Keratinocyte (primary cell): Measurements from ENCODE around the gene CLDN14. TPM values are rescaled to one million over a fixed set of nuclear protein-coding genes. Genes with fewer than 3 reads are reported as not detected.

Experiments
- DNase-seq: peaks from one replicate; pipeline ENCODE4 v3.0.0-alpha.2; 2011; ENCODE audit warnings: low read depth, missing footprints, low spot score
- FAIRE-seq: peaks from 2 replicates; lab custom pipeline; 2011; peaks lifted over from hg19 to GRCh38; lab: Jason Lieb, UNC
- H2AFZ ChIP-seq: 2 replicates; pipeline ENCODE4 v1.6.0; 2012; ENCODE audit warnings: low read length, control low read depth, inconsistent platforms; ENCODE audit not compliant: control insufficient read depth
- H3K27ac ChIP-seq: 2 replicates; pipeline ENCODE4 v1.5.1; 2011; ENCODE audit warnings: low read length; ENCODE audit not compliant: control insufficient read depth, insufficient read depth
- H3K27me3 ChIP-seq: 3 replicates; pipeline ENCODE4 v1.6.0; 2011; ENCODE audit warnings: low read length; ENCODE audit not compliant: control insufficient read depth, insufficient read depth; ENCODE audit errors: extremely low read depth
- H3K36me3 ChIP-seq, 2 experiments: 2 replicates in 1 of 2; 3 replicates in 1 of 2; pipeline ENCODE4 v1.5.1; 2011; ENCODE audit warnings: low read length in 2 of 2, mild to moderate bottlenecking in 1 of 2; ENCODE audit not compliant: control insufficient read depth in 2 of 2, insufficient read depth in 2 of 2; ENCODE audit errors: extremely low read depth in 1 of 2
- H3K4me1 ChIP-seq: 3 replicates; pipeline ENCODE4 v1.5.1; 2011; ENCODE audit warnings: low read length; ENCODE audit not compliant: control insufficient read depth, insufficient read depth; ENCODE audit errors: extremely low read depth
- H3K4me2 ChIP-seq: 3 replicates; pipeline ENCODE4 v1.6.0; 2011; ENCODE audit warnings: low read depth, low read length; ENCODE audit not compliant: control insufficient read depth, insufficient read depth; ENCODE audit errors: extremely low read depth
- H3K4me3 ChIP-seq, 3 experiments: fragments of 200-600 bp in 1 of 3; sonication (generic) in 1 of 3; 2 replicates in 2 of 3; 3 replicates in 1 of 3; pipeline ENCODE4 v1.5.1; 2011 to 2016; ENCODE audit warnings: low read length in 3 of 3, mild to moderate bottlenecking in 3 of 3, control low read depth in 2 of 3, inconsistent platforms in 1 of 3, low read depth in 1 of 3, mixed read lengths in 1 of 3, mixed run types in 1 of 3, moderate library complexity in 1 of 3; ENCODE audit not compliant: control insufficient read depth in 2 of 3, insufficient read depth in 2 of 3; ENCODE audit errors: extremely low read depth in 1 of 3
- H3K79me2 ChIP-seq: 2 replicates; pipeline ENCODE4 v1.6.0; 2012; ENCODE audit warnings: low read length; ENCODE audit not compliant: control insufficient read depth, insufficient read depth
- H3K9ac ChIP-seq: 3 replicates; pipeline ENCODE4 v1.6.0; 2011; ENCODE audit warnings: low read length; ENCODE audit not compliant: control insufficient read depth, insufficient read depth; ENCODE audit errors: extremely low read depth
- H3K9me1 ChIP-seq: 3 replicates; pipeline ENCODE4 v1.6.0; 2011; ENCODE audit warnings: low read length; ENCODE audit not compliant: control insufficient read depth, insufficient read depth; ENCODE audit errors: extremely low read depth
- H3K9me3 ChIP-seq: 2 replicates; pipeline ENCODE4 v1.5.1; 2012; ENCODE audit warnings: low read depth, low read length; ENCODE audit not compliant: control insufficient read depth
- H4K20me1 ChIP-seq: 3 replicates; pipeline ENCODE4 v1.6.0; 2011; ENCODE audit warnings: low read length; ENCODE audit not compliant: control insufficient read depth, insufficient read depth; ENCODE audit errors: extremely low read depth
- EZH2 ChIP-seq: IDR thresholded peaks from one replicate; pipeline ENCODE4 v1.6.1; 2012; ENCODE audit warnings: inconsistent platforms, mild to moderate bottlenecking, low read length, moderate library complexity
- dilution Hi-C: fragments of 300-500 bp; cut with MboI; formaldehyde crosslinking; loops from one replicate; pipeline ENCODE4 v1.7.0; 2020; ENCODE audit warnings: low sequenced_read_pairs; ENCODE audit not compliant: extremely low pct_ligation_motif_present
- polyA plus RNA-seq, 5 experiments: library from polyadenylated mRNA; depleted of rRNA in 3 of 5; stranded (reverse) in 3 of 5; stranded (forward) in 1 of 5; unstranded in 1 of 5; fragments of >200 nt; gene quantifications; 1 replicate in 1 of 5; 2 replicates in 3 of 5; 3 replicates in 1 of 5; pipeline versions ENCODE4 v1.2.1 to v1.2.3, GENCODE V29; 2011 to 2012; ENCODE audit warnings: missing spikeins in 2 of 5, low read depth in 1 of 5, low replicate concordance in 1 of 5
- TF ChIP-seq, protein P1 (sequence below), 3 experiments: IDR thresholded peaks in 1 of 3; conservative IDR thresholded peaks in 1 of 3; optimal IDR thresholded peaks in 1 of 3; 2 replicates in 2 of 3; 3 replicates in 1 of 3; pipeline versions ENCODE3 to v1.5.1; 2011; ENCODE audit warnings: low read length in 3 of 3, mild to moderate bottlenecking in 3 of 3, moderate library complexity in 2 of 3, control low read depth in 1 of 3, inconsistent platforms in 1 of 3; ENCODE audit not compliant: insufficient read depth in 2 of 3; ENCODE audit errors: extremely low read depth in 1 of 3

The CLDN14 gene
- polyA plus RNA-seq, 1 donor (not counting 4 experiments of a cell fraction or from before 2014, with no cell fraction given), result not detected

DNA sequence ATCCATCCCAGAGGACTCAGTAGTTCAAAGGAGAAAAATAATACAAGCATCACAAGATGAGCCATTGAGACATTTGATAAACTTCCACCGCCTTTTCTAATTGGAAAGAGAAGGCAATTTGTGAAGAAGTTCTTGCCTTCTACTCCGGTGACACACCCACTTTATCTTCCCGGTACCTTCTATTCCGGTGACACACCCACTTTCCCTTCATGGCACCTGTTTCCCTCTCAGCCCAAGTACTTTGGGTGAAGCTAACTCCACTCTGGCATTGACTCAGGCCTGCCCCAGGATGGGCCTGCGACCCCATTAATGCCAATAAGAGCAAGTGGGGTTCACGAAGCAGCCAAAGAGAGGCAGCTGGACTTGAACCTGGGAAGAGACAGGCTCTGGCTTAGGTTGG is 38.2 kb downstream of the CLDN14 start:
- Histone ChIP-seq H2AFZ (no peak overlapping the region), H3K4me2 (no peak overlapping the region), H3K36me3 (no peaks in the 10 kb centered on the region), H3K9ac (no peak overlapping the region), H3K4me1 (peaks cover 11% of the 10 kb centered on the region), H3K9me1 (no peaks in the 10 kb centered on the region), H3K27ac (no peak overlapping the region), H3K4me3 (no peak overlapping the region), H3K9me3 (no peaks in the 10 kb centered on the region), H3K27me3 (no peaks in the 10 kb centered on the region), H4K20me1 (no peaks in the 10 kb centered on the region), H3K79me2 (no peaks in the 10 kb centered on the region)
- no peak for FAIRE-seq
- TF ChIP-seq, protein P1, sequence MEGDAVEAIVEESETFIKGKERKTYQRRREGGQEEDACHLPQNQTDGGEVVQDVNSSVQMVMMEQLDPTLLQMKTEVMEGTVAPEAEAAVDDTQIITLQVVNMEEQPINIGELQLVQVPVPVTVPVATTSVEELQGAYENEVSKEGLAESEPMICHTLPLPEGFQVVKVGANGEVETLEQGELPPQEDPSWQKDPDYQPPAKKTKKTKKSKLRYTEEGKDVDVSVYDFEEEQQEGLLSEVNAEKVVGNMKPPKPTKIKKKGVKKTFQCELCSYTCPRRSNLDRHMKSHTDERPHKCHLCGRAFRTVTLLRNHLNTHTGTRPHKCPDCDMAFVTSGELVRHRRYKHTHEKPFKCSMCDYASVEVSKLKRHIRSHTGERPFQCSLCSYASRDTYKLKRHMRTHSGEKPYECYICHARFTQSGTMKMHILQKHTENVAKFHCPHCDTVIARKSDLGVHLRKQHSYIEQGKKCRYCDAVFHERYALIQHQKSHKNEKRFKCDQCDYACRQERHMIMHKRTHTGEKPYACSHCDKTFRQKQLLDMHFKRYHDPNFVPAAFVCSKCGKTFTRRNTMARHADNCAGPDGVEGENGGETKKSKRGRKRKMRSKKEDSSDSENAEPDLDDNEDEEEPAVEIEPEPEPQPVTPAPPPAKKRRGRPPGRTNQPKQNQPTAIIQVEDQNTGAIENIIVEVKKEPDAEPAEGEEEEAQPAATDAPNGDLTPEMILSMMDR (optimal IDR thresholded peaks at IDR 0.05 in 1 of 3, IDR thresholded peaks at IDR 0.05 in 1 of 3, conservative IDR thresholded peaks at IDR 0.05 in 1 of 3; ENCODE audit: extremely low read depth in 1 of 3, insufficient read depth in 2 of 3, low read length in 3 of 3), result no peak
- TF ChIP-seq EZH2, result no peak
- dilution Hi-C loops, result no loop called here
- DNase-seq, result no peak

DNA sequence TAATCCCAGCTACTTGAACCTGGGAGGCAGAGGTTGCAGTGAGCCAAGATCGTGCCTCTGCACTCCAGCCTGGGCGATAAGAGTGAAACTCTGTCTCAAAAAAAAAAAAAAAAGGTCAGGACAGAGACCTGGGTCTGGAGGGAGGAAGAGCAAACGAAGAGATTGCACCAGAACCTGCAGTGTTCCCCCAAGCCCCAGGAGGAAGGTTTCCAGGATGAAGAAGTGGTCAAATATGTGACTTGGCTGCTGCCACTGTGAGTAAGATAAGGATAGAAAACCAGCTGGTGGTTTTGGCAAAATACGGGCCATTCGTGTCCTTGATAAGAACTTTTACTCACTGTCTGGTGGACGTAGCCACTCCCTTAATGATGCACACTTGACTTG is 42.2 kb downstream of the CLDN14 start:
- DNase-seq (no peak), FAIRE-seq (no peak)
- Histone ChIP-seq H3K27ac (no peak overlapping the region), H3K4me1 (peaks cover 27% of the 10 kb centered on the region), H2AFZ (no peak overlapping the region), H3K79me2 (no peaks in the 10 kb centered on the region), H3K36me3 (no peaks in the 10 kb centered on the region), H3K27me3 (no peaks in the 10 kb centered on the region), H3K9me1 (no peaks in the 10 kb centered on the region), H3K4me2 (peak overlapping the region; percentile 46), H4K20me1 (no peaks in the 10 kb centered on the region), H3K9me3 (no peaks in the 10 kb centered on the region), H3K4me3 (no peak overlapping the region), H3K9ac (no peak overlapping the region)
- TF ChIP-seq, protein P1 (optimal IDR thresholded peaks at IDR 0.05 in 1 of 3, IDR thresholded peaks at IDR 0.05 in 1 of 3, conservative IDR thresholded peaks at IDR 0.05 in 1 of 3; ENCODE audit: extremely low read depth in 1 of 3, insufficient read depth in 2 of 3, low read length in 3 of 3), result no peak
- no peak for TF ChIP-seq EZH2
- dilution Hi-C loops, result no loop called here
